IMR-90 (cell line): Measurements from ENCODE around the gene WSB2. TPM values are rescaled to one million over a fixed set of nuclear protein-coding genes. Genes with fewer than 3 reads are reported as not detected.

Source experiments
- ATAC-seq: fragments of 200-7000 bp; cut with Tn5 transposase; 2 replicates; pipeline ENCODE4 v1.9.1; 2020; ENCODE audit warnings: low read depth, mild to moderate bottlenecking, moderate library complexity
- BruUV-seq: library from RNA; stranded (reverse); fragments of 400-500 nt; replicated peaks from 2 replicates; lab custom pipeline; 2021; lab: Mats Ljungman, UMichigan
- CTCF ChIA-PET: fragments of 300-600 bp; formaldehyde crosslinking; extraction: SDS; loops from one replicate; lab custom pipeline; 2021; ENCODE audit warnings: antibody characterized with exemption; lab: Yijun Ruan, JAX
- POLR2A ChIA-PET: fragments of 300-600 bp; sonication (Branson Sonifier 250); formaldehyde crosslinking; loops from one replicate; lab custom pipeline; 2022; ENCODE audit warnings: antibody characterized with exemption; ENCODE audit not compliant: unreplicated experiment; lab: Charles Lee
- DNase-seq: peaks from one replicate; pipeline ENCODE4 v3.0.0; 2013
- H2AFZ ChIP-seq: replicated peaks from 2 replicates; pipeline ENCODE3; 2013; ENCODE audit warnings: low read length, mild to moderate bottlenecking; ENCODE audit not compliant: poor library complexity
- H2AK5ac ChIP-seq: 2 replicates; pipeline ENCODE4 v1.6.1; 2013; ENCODE audit warnings: low read depth, low read length, inconsistent platforms
- H2AK9ac ChIP-seq: replicated peaks from 2 replicates; pipeline ENCODE3; 2013; ENCODE audit warnings: mild to moderate bottlenecking, low read depth, low read length, moderate library complexity; ENCODE audit not compliant: poor library complexity
- H2BK120ac ChIP-seq: 2 replicates; pipeline ENCODE4 v1.6.1; 2013; ENCODE audit warnings: low read depth, low read length, inconsistent platforms
- H2BK15ac ChIP-seq: 3 replicates; pipeline ENCODE4 v1.6.1; 2013; ENCODE audit warnings: low read depth, low read length, inconsistent platforms
- H2BK20ac ChIP-seq: 2 replicates; pipeline ENCODE4 v1.6.1; 2013; ENCODE audit warnings: low read depth, mild to moderate bottlenecking, inconsistent platforms, low read length, moderate library complexity
- H2BK5ac ChIP-seq: 2 replicates; pipeline ENCODE4 v1.6.1; 2013; ENCODE audit warnings: mild to moderate bottlenecking, low read depth, low read length, inconsistent platforms; ENCODE audit not compliant: poor library complexity, severe bottlenecking
- H3K14ac ChIP-seq: replicated peaks from 2 replicates; pipeline ENCODE4 v1.6.1; 2013; ENCODE audit warnings: low read depth, low read length, inconsistent platforms
- H3K18ac ChIP-seq: 2 replicates; pipeline ENCODE4 v1.6.1; 2013; ENCODE audit warnings: low read depth, low read length, control low read depth
- H3K23ac ChIP-seq: 2 replicates; pipeline ENCODE4 v1.6.1; 2013; ENCODE audit warnings: low read depth, low read length, inconsistent platforms
- H3K27ac ChIP-seq: 2 replicates; pipeline ENCODE4 v1.5.1; 2013; ENCODE audit warnings: mild to moderate bottlenecking, control low read depth, low read length; ENCODE audit not compliant: insufficient read depth
- H3K27me3 ChIP-seq: 2 replicates; pipeline ENCODE4 v1.6.1; 2013; ENCODE audit warnings: low read length; ENCODE audit not compliant: control insufficient read depth, insufficient read depth
- H3K36me3 ChIP-seq: 2 replicates; pipeline ENCODE4 v1.6.1; 2013; ENCODE audit warnings: low read length, mixed read lengths; ENCODE audit not compliant: control insufficient read depth, insufficient read depth
- H3K4ac ChIP-seq: 2 replicates; pipeline ENCODE4 v1.6.1; 2013; ENCODE audit warnings: low read depth, low read length, inconsistent platforms
- H3K4me1 ChIP-seq: 2 replicates; pipeline ENCODE4 v1.6.1; 2013; ENCODE audit warnings: low read length, mixed read lengths; ENCODE audit not compliant: control insufficient read depth, insufficient read depth
- H3K4me2 ChIP-seq: 2 replicates; pipeline ENCODE4 v1.6.1; 2013; ENCODE audit warnings: low read depth, mild to moderate bottlenecking, control low read depth, low read length, moderate library complexity
- H3K4me3 ChIP-seq: 2 replicates; pipeline ENCODE4 v1.5.1; 2013; ENCODE audit warnings: low read depth, mild to moderate bottlenecking, control low read depth, low read length, moderate library complexity; ENCODE audit not compliant: insufficient read depth
- H3K56ac ChIP-seq: 2 replicates; pipeline ENCODE4 v1.6.1; 2013; ENCODE audit warnings: low read length, inconsistent platforms; ENCODE audit not compliant: insufficient read depth; ENCODE audit errors: extremely low read depth
- H3K79me1 ChIP-seq, 2 experiments: 2 replicates each; pipeline ENCODE4 v1.6.1; 2013; ENCODE audit warnings: low read length in 2 of 2, inconsistent platforms in 1 of 2, low read depth in 1 of 2
- H3K9ac ChIP-seq: 2 replicates; pipeline ENCODE4 v1.6.1; 2013; ENCODE audit warnings: low read depth, low read length, control low read depth
- H3K9me1 ChIP-seq: 2 replicates; pipeline ENCODE4 v1.6.1; 2013; ENCODE audit warnings: low read length, inconsistent platforms; ENCODE audit not compliant: insufficient read depth
- H3K9me3 ChIP-seq: 2 replicates; pipeline ENCODE4 v1.6.1; 2013; ENCODE audit warnings: low read length; ENCODE audit not compliant: control insufficient read depth, insufficient read depth
- H4K20me1 ChIP-seq: 2 replicates; pipeline ENCODE4 v1.6.1; 2013; ENCODE audit warnings: low read length, inconsistent platforms; ENCODE audit not compliant: insufficient read depth
- H4K5ac ChIP-seq: 2 replicates; pipeline ENCODE4 v1.6.1; 2013; ENCODE audit warnings: mild to moderate bottlenecking, low read depth, low read length, control low read depth
- H4K8ac ChIP-seq, 2 experiments: 2 replicates each; pipeline ENCODE4 v1.6.1; 2013; ENCODE audit warnings: low read depth in 2 of 2, low read length in 2 of 2, control low read depth in 1 of 2, inconsistent platforms in 1 of 2
- H4K91ac ChIP-seq: 2 replicates; pipeline ENCODE4 v1.6.1; 2013; ENCODE audit warnings: low read depth, low read length, inconsistent platforms; ENCODE audit not compliant: insufficient read depth
- RFX5 ChIP-seq: IDR thresholded peaks from 2 replicates; pipeline ENCODE4 v1.8.0; 2012; ENCODE audit warnings: low read depth, mild to moderate bottlenecking, low read length, moderate library complexity
- WGBS, 2 experiments: methylation state at CpG; one replicate each; pipeline versions ENCODE4 v1.1.5 to v1.1.7; 2013; ENCODE audit warnings: missing lambda C conversion rate in 2 of 2; ENCODE audit not compliant: insufficient read length in 1 of 2; ENCODE audit errors: extremely low coverage in 2 of 2; 5-methylcytosine and 5-hydroxymethylcytosine counted together
- dilution Hi-C: fragments of 300-500 bp; cut with HindIII; formaldehyde crosslinking; loops from one replicate; pipeline ENCODE4 v1.14.3; 2018; ENCODE audit warnings: low sequenced_read_pairs; ENCODE audit not compliant: unreplicated experiment
- in situ Hi-C: fragments of 300-500 bp; cut with MboI; formaldehyde crosslinking; loops from 3 replicates; pipeline ENCODE4 v1.14.3; 2019; ENCODE audit warnings: low sequenced_read_pairs, inconsistent platforms, mixed read lengths
- intact Hi-C: fragments of 100-400 bp; cut with micrococcal nuclease; formaldehyde crosslinking; loops from 2 replicates; pipeline ENCODE4 v1.10.0; 2022
- polyA plus RNA-seq, 3 experiments: library from polyadenylated mRNA; depleted of rRNA; stranded (reverse); fragments of >200 nt; gene quantifications; 2 replicates each; pipeline ENCODE4 v1.2.3, GENCODE V29; 2012; ENCODE audit warnings: low replicate concordance in 1 of 3
- total RNA-seq: library from RNA; depleted of rRNA; stranded (reverse); fragments of >200 nt; gene quantifications from 2 replicates; pipeline ENCODE4 v1.2.3, GENCODE V29; 2012

WSB2 gene
- total and polyA plus RNA-seq, 2 of the 4 experiments (the other 2 are of a cell fraction): 92.8 to 180 TPM

DNA sequence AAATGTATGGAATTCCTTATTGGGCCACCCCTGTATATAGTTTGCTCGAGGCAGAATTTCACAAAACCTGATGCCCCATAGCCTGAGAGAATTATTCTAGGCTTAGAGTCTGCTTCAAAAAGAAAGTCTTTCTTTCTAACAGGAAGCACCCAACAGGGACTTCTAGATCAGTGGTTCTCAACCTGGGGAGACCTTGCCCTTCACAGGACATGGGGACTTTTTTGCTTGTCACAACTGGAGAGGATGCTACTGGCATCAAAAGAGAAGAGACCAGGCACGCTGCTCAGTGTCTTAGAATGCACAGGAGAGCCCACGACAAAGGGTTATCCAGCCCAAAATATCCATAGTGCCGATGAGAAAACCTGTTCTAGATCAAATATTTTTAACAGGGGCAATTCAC, 18.9 kb downstream of the WSB2 start:
- TF ChIP-seq RFX5: no peak
- H3K36me3 ChIP-seq: peaks cover 52% of the 10 kb centered on the region
- H2AFZ ChIP-seq: no peak overlapping the region
- H3K9me3 ChIP-seq: no peaks in the 10 kb centered on the region
- no peak overlapping the region for H3K23ac ChIP-seq
- H3K4me3 ChIP-seq: no peak overlapping the region
- no peak overlapping the region for H3K4ac ChIP-seq
- no peaks in the 10 kb centered on the region; the same call in 1 of the 2 replicates for H3K9me1 ChIP-seq
- H2AK5ac ChIP-seq: no peak overlapping the region
- dilution Hi-C loops (no loop called here), in situ Hi-C loops (loop anchor here (25.0 kb wide), 1 partner anchor 345 kb away; the partner anchor contains the start of gene SUDS3), intact Hi-C loops (no loop called here)
- no peak overlapping the region for H4K5ac ChIP-seq
- H2BK120ac ChIP-seq: no peak overlapping the region
- no peak overlapping the region for H3K56ac ChIP-seq
- no TSS peak for BruUV-seq
- H2BK5ac ChIP-seq: no peak overlapping the region
- peaks cover 31 to 41% of the 10 kb centered on the region in 2 experiments for H3K79me1 ChIP-seq
- no peak overlapping the region for H4K8ac ChIP-seq
- WGBS, 2 experiments: 100% methylated on average over 2 of the region's 4 CpGs; no CpG with 5 or more reads in 1 of the 2 experiments
- no peak overlapping the region for H2BK20ac ChIP-seq
- H2AK9ac ChIP-seq: no peak overlapping the region
- H3K27me3 ChIP-seq: no peaks in the 10 kb centered on the region
- ChIA-PET CTCF (no interaction called here), POLR2A (no interaction called here)
- H3K4me2 ChIP-seq: no peak overlapping the region
- no peak overlapping the region for H3K27ac ChIP-seq
- no peak for DNase-seq
- H3K9ac ChIP-seq: no peak overlapping the region
- H3K4me1 ChIP-seq: no peaks in the 10 kb centered on the region
- no peak overlapping the region for H3K14ac ChIP-seq
- no peak for ATAC-seq
- no peak overlapping the region for H2BK15ac ChIP-seq
- peaks cover 11% of the 10 kb centered on the region; the same call in 1 of the 2 replicates for H4K20me1 ChIP-seq
- no peak overlapping the region for H4K91ac ChIP-seq
- no peak overlapping the region for H3K18ac ChIP-seq
